Heart right ventricle (tissue), 16 donors: ENCODE measurements around the gene LAG3. TPM values are rescaled to one million over a fixed set of nuclear protein-coding genes. Genes with fewer than 3 reads are reported as not detected.
A peak's percentile ranks its signal among the peaks of the same experiment; 100 is the strongest.

Source experiments
- ATAC-seq, 8 donors: fragments of 200-7000 bp; cut with Tn5 transposase; one replicate each; pipeline ENCODE4 v1.9.1; 2020; ENCODE audit warnings: mild to moderate bottlenecking in 8 of 8, moderate library complexity in 8 of 8, moderate number of reproducible peaks in 1 of 8
- DNase-seq, 2 donors: peaks; one replicate each; pipeline ENCODE4 v3.0.0-alpha.2; 2020
- H3K27ac ChIP-seq, 10 donors: fragments of 200-600 bp; sonication (generic) in 2 of 10; one replicate each; pipeline versions ENCODE4 v1.5.0 to v1.8.0; 2020 to 2022; ENCODE audit warnings: mild to moderate bottlenecking in 3 of 10
- H3K27me3 ChIP-seq, 7 donors: fragments of 200-600 bp; one replicate each; pipeline ENCODE4 v1.8.0; 2021 to 2022; ENCODE audit warnings: mild to moderate bottlenecking in 2 of 7
- H3K36me3 ChIP-seq, 9 donors: fragments of 200-600 bp; sonication (generic) in 1 of 9; one replicate each; pipeline versions ENCODE4 v1.5.0 to v1.8.0; 2020 to 2022; ENCODE audit warnings: mild to moderate bottlenecking in 2 of 9
- H3K4me1 ChIP-seq, 9 donors: fragments of 200-600 bp; sonication (generic) in 1 of 9; one replicate each; pipeline versions ENCODE4 v1.5.0 to v1.8.0; 2020 to 2022; ENCODE audit warnings: mild to moderate bottlenecking in 4 of 9
- H3K4me3 ChIP-seq, 10 donors: fragments of 200-600 bp; sonication (generic) in 2 of 10; one replicate each; pipeline versions ENCODE4 v1.5.0 to v1.8.0; 2020 to 2022; ENCODE audit warnings: mild to moderate bottlenecking in 7 of 10, moderate library complexity in 2 of 10
- H3K9me3 ChIP-seq, 11 donors: fragments of 200-600 bp in 10 of 11; sonication (generic) in 2 of 11; one replicate each; pipeline versions ENCODE4 v1.5.0 to v1.8.0; 2013 to 2022; ENCODE audit warnings: mild to moderate bottlenecking in 2 of 11, control low read depth in 1 of 11, moderate library complexity in 1 of 11
- WGBS, 2 donors: extraction: QIAGEN DNeasy Blood & Tissue Kit; methylation state at CpG; one replicate each; pipeline ENCODE4 v1.1.7; 2013; ENCODE audit warnings: inconsistent platforms in 1 of 2; 5-methylcytosine and 5-hydroxymethylcytosine counted together
- intact Hi-C, 10 donors: fragments of 100-400 bp; cut with DNase I; formaldehyde crosslinking; loops; one replicate each; pipeline versions ENCODE4 v1.11.1 to v1.14.2; 2022
- polyA plus RNA-seq, 2 donors: library from polyadenylated mRNA; stranded (reverse); fragments of 200-250 nt; gene quantifications; one replicate each; pipeline ENCODE4 v1.2.3, GENCODE V29; 2013
- total RNA-seq, 10 donors: library from RNA; stranded (reverse); fragmentation: NEBNext Ultra II Directional in 3 of 10; extraction: Animal tissue kit (Norgen Biotek cat#: 25700) in 3 of 10; gene quantifications; one replicate each; pipeline versions ENCODE4 v1.2.1 to v1.2.4, GENCODE V29; 2021 to 2023
- TF ChIP-seq, protein P1 (sequence below), 9 donors: fragments of 200-600 bp; sonication (generic) in 2 of 9; IDR thresholded peaks; one replicate each; pipeline versions ENCODE4 v1.5.0 to v1.8.0; 2021 to 2022; ENCODE audit warnings: antibody characterized with exemption in 9 of 9, mild to moderate bottlenecking in 5 of 9, moderate library complexity in 1 of 9
- donor health status: Arrhythmogenic right ventricular cardiomyopathy.
- donor health status: ischemic (EF 13 %, LVEDD 7.1; RV severe dilation, severe dysfunction).
- donor health status: healthy with polysubstance abuse.
- donor health status: DM: no; HTN: yes; CAD: no.
- donor health status: DM: no; HTN: no; CAD: no.
- donor health status: ischemic (EF 25% LVEDD 6.9; RV normal size, moderate dysfunction).
- donor health status: ischemic (EF 25% LVEDD 5.7; RV mildly dilated, moderate dysfunction).
- donor health status: healthy.
- donor health status: DM: yes; HTN: yes; CAD: no.
- donor health status: Ischemic cardiomyopathy.
- donor health status: ischemic (EF 35%, LVEDD 5.7; RV mildly dilated, moderate dysfunction).
- donor health status: nonischemic (EF 11% LVEDD 7.7; RV severe dilation, severe dysfunction).
- donor health status: DM: yes; HTN: yes; CAD: no.
- donor health status: PGD.
- donor health status: ischemic (EF 29% LVEDD 5.4; RV normal size, mild dysfunction).
- donor health status: nonischemic (EF 23%, LVEDD 6.1; RV moderate dilation, normal function).

The LAG3 gene
- total and polyA plus RNA-seq, 12 donors = 0.13 to 2.1 (median 0.26) TPM; not detected in 2

DNA sequence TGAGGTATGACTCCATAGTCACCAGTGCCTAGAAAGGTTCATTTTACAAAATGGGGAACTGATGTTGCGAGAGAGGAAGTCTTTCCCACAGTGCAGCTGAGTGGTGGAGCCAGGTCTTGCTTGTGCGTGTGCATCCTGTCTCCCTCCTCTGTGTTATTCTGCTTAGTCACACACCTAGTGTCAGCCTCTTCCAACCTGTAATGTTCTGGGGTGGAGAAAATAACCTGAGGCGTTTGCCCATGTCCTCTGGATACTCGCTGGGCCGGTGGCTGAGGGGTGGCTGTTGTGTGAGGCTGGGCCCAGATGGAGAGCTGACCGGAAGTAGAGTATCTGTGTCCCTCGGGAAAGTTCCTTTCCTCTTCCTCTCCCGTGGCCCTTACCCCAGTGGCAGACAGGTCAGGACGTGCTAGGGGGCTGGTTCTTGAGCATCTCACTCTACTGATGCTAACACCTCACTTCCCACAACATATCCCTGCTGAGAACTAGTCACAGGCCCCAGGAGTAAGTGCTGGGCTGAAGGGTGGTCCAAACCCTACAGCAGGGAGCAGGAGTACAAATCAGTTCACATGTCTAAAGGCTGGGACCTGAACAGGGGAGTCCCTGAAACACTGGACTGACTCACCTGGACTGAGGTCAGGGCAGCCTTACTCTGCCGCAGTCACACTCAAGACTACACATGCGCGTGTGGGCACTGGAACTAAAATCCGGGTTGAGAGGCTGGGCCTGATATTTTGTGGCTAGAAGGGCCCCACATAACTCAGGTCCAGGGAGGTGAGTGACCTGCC, 26.4 kb upstream of the LAG3 start:
- Histone ChIP-seq H3K4me3 (no peak overlapping the region), H3K4me1 (peaks cover 0 to 18% (median 8%) of the 10 kb centered on the region in 9 donors), H3K36me3 (peaks cover 0 to 51% (median 33%) of the 10 kb centered on the region in 9 donors), H3K27ac (peak overlapping the region in 8 of 10 donors; percentile 27 to 86 (median 50)), H3K27me3 (no peaks in the 10 kb centered on the region), H3K9me3 (no peaks in the 10 kb centered on the region)
- DNase-seq = no peak
- ATAC-seq = peak; percentile 32 to 60 (median 46)
- WGBS, 2 donors = 55 to 62% methylated on average over 13 of the region's 13 CpGs
- intact Hi-C loops = no loop called here
- TF ChIP-seq, protein P1, sequence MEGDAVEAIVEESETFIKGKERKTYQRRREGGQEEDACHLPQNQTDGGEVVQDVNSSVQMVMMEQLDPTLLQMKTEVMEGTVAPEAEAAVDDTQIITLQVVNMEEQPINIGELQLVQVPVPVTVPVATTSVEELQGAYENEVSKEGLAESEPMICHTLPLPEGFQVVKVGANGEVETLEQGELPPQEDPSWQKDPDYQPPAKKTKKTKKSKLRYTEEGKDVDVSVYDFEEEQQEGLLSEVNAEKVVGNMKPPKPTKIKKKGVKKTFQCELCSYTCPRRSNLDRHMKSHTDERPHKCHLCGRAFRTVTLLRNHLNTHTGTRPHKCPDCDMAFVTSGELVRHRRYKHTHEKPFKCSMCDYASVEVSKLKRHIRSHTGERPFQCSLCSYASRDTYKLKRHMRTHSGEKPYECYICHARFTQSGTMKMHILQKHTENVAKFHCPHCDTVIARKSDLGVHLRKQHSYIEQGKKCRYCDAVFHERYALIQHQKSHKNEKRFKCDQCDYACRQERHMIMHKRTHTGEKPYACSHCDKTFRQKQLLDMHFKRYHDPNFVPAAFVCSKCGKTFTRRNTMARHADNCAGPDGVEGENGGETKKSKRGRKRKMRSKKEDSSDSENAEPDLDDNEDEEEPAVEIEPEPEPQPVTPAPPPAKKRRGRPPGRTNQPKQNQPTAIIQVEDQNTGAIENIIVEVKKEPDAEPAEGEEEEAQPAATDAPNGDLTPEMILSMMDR (IDR thresholded peaks at IDR 0.05) = no peak

DNA sequence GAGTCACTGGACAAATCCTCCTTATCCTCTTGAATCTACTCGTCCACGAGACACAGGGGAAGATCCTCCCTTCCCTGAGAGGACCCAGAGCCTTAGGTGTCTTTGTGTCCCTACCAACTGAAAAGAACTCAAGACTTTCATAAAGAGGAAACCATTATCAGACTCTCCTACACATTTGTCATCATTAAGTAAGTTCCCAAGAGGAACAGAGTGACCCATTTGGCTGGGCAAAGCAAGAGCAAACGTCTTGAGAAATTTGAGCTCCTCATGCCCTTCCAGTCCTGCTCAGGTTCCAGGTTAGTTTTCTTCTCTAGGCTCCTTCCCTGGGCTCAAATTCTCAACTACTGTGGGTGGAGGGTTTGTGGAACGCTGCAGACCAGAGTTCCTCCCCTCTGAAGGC, 25.1 kb upstream of the LAG3 start:
- Histone ChIP-seq H3K4me3 (no peak overlapping the region), H3K27me3 (no peaks in the 10 kb centered on the region), H3K4me1 (peaks cover 4 to 31% (median 16%) of the 10 kb centered on the region in 9 donors), H3K9me3 (no peaks in the 10 kb centered on the region), H3K36me3 (peaks cover 0 to 62% (median 45%) of the 10 kb centered on the region in 9 donors), H3K27ac (peak overlapping the region in 1 of 10 donors; percentile 1)
- WGBS, 2 donors = 73 to 76% methylated on average over 4 of the region's 4 CpGs
- intact Hi-C loops = no loop called here
- DNase-seq (no peak), ATAC-seq (no peak)
- TF ChIP-seq, protein P1 (IDR thresholded peaks at IDR 0.05) = no peak

DNA sequence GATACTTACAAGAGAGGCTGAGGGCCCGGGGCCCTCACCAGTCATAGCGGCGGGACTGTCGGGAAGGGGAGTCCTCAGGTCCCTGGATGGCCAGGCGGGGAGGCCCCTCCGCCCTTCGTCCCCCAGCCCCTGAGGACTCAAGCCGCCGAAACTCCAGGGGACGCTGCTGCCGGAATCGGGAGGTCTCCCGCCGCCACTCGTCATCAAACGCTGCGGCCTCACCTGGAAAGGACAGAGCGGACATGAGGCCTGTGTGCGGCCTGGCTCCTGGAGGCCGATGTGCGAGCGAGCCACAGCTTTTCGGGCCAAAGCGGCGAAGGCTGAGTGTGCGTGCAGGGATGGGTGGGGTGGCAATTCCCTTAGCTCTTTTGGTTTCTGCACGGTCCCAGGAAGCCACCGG, 23.6 kb upstream of the LAG3 start:
- TF ChIP-seq, protein P1 (IDR thresholded peaks at IDR 0.05) = no peak
- DNase-seq = no peak
- peaks cover 0 to 62% (median 45%) of the 10 kb centered on the region in 9 donors for H3K36me3 ChIP-seq
- H3K4me1 ChIP-seq = peaks cover 5 to 36% (median 21%) of the 10 kb centered on the region in 9 donors
- no peak overlapping the region for H3K27ac ChIP-seq
- no peak for ATAC-seq
- intact Hi-C loops = no loop called here
- no peak overlapping the region for H3K4me3 ChIP-seq
- WGBS, 2 donors = 93 to 96% methylated on average over 28 of the region's 28 CpGs
- H3K9me3 ChIP-seq = no peaks in the 10 kb centered on the region
- no peaks in the 10 kb centered on the region for H3K27me3 ChIP-seq

DNA sequence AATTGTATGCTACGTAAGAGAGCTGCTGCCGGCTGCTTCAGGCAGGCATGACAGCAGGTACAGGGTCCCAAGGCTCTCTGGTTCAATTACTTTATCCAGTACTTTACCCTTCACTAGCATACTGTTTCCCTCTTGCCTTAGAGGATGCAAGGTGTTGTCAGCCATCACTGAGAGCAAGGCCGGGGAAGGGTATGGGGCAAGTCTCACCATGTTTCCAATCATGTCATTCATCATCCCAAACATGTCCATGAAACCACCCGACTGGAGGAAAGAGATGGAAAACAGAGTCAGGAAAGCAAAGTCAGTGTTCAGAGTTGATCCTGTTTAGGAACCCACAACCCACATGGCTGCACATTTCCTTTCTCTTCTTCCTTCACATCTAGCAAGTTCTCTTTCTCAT, 21.8 kb upstream of the LAG3 start:
- H3K9me3 ChIP-seq = no peaks in the 10 kb centered on the region
- TF ChIP-seq, protein P1 (IDR thresholded peaks at IDR 0.05) = no peak
- H3K4me3 ChIP-seq = no peak overlapping the region
- peaks cover 9 to 41% (median 23%) of the 10 kb centered on the region in 9 donors for H3K4me1 ChIP-seq
- peaks cover 0 to 62% (median 45%) of the 10 kb centered on the region in 9 donors for H3K36me3 ChIP-seq
- ATAC-seq (no peak), DNase-seq (no peak)
- WGBS, 2 donors = 83 to 86% methylated on average over 4 of the region's 4 CpGs
- no peaks in the 10 kb centered on the region for H3K27me3 ChIP-seq
- H3K27ac ChIP-seq = no peak overlapping the region
- intact Hi-C loops = loop anchor here in 8 of 10 donors (5.0 to 10.0 kb wide), 3 partner anchors 72 to 77 kb away; partner anchors contain the start of genes P3H3 (in 7 of the 8) and GPR162 (in 2 of the 8)
